K562 (cell line): ENCODE data around the gene TALDO1.
A peak's percentile ranks its signal among the peaks of the same experiment; 100 is the strongest.

Experiments used
- BHLHE40 ChIP-seq: IDR thresholded peaks from 2 replicates; pipeline ENCODE4 v1.6.1; 2011; ENCODE audit warnings: low read length, improper control_type of control experiment
- CBX5 ChIP-seq: IDR thresholded peaks from 2 replicates; pipeline ENCODE4 v1.6.1; 2014; ENCODE audit warnings: low read depth, borderline replicate concordance
- GABPB1 ChIP-seq: sonication (generic); formaldehyde crosslinking; IDR thresholded peaks from 2 replicates; pipeline ENCODE4 v1.8.0; 2022; ENCODE audit warnings: mild to moderate bottlenecking, missing genetic modification reagents
- MAFF ChIP-seq: IDR thresholded peaks from 2 replicates; pipeline ENCODE4 v1.6.1; 2012; ENCODE audit warnings: low read length, improper control_type of control experiment
- PML ChIP-seq: IDR thresholded peaks from 2 replicates; pipeline ENCODE4 v1.6.1; 2012; ENCODE audit warnings: low read length, inconsistent platforms
- POLR2A ChIP-seq: fragments of 450-650 bp; conservative IDR thresholded peaks from 2 replicates; pipeline ENCODE4 v1.6.1; 2016
- TAF1 ChIP-seq: IDR thresholded peaks from 2 replicates; pipeline ENCODE4 v1.6.1; 2011; ENCODE audit warnings: mild to moderate bottlenecking, low read length, moderate library complexity; ENCODE audit not compliant: insufficient read depth, control insufficient read depth, severe bottlenecking; ENCODE audit errors: extremely low read depth
- TF ChIP-seq, protein P1 (sequence below): IDR thresholded peaks from 2 replicates; pipeline ENCODE4 v1.6.1; 2016; ENCODE audit warnings: missing genetic modification characterization, missing compliant biosample characterization
- TF ChIP-seq, protein P2 (sequence below), 2 experiments: fragments of 450-650 bp; formaldehyde crosslinking in 1 of 2; IDR thresholded peaks; 2 replicates each; pipeline versions ENCODE4 v1.4.0 to v1.6.1; 2014 to 2020; ENCODE audit warnings: mild to moderate bottlenecking in 2 of 2, borderline replicate concordance in 1 of 2, low read depth in 1 of 2
- TF ChIP-seq, protein P3 (sequence below), 3 experiments: IDR thresholded peaks in 2 of 3; conservative IDR thresholded peaks in 1 of 3; 2 replicates each; pipeline ENCODE4 v1.5.1; 2011 to 2012; ENCODE audit warnings: low read length in 3 of 3, mild to moderate bottlenecking in 3 of 3, control low read depth in 2 of 3, improper control_type of control experiment in 1 of 3, inconsistent platforms in 1 of 3, low read depth in 1 of 3, mixed read lengths in 1 of 3, moderate library complexity in 1 of 3; ENCODE audit not compliant: insufficient read depth in 2 of 3

GRCh38 chr11:697811-698311 lies 49.4 kb upstream of the TALDO1 start:
- no peak for TF ChIP-seq GABPB1
- TF ChIP-seq CBX5: no peak
- no peak for TF ChIP-seq MAFF
- TF ChIP-seq, protein P1, sequence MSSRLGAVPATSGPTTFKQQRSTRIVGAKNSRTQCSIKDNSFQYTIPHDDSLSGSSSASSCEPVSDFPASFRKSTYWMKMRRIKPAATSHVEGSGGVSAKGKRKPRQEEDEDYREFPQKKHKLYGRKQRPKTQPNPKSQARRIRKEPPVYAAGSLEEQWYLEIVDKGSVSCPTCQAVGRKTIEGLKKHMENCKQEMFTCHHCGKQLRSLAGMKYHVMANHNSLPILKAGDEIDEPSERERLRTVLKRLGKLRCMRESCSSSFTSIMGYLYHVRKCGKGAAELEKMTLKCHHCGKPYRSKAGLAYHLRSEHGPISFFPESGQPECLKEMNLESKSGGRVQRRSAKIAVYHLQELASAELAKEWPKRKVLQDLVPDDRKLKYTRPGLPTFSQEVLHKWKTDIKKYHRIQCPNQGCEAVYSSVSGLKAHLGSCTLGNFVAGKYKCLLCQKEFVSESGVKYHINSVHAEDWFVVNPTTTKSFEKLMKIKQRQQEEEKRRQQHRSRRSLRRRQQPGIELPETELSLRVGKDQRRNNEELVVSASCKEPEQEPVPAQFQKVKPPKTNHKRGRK (tag): no peak
- TF ChIP-seq, protein P2, sequence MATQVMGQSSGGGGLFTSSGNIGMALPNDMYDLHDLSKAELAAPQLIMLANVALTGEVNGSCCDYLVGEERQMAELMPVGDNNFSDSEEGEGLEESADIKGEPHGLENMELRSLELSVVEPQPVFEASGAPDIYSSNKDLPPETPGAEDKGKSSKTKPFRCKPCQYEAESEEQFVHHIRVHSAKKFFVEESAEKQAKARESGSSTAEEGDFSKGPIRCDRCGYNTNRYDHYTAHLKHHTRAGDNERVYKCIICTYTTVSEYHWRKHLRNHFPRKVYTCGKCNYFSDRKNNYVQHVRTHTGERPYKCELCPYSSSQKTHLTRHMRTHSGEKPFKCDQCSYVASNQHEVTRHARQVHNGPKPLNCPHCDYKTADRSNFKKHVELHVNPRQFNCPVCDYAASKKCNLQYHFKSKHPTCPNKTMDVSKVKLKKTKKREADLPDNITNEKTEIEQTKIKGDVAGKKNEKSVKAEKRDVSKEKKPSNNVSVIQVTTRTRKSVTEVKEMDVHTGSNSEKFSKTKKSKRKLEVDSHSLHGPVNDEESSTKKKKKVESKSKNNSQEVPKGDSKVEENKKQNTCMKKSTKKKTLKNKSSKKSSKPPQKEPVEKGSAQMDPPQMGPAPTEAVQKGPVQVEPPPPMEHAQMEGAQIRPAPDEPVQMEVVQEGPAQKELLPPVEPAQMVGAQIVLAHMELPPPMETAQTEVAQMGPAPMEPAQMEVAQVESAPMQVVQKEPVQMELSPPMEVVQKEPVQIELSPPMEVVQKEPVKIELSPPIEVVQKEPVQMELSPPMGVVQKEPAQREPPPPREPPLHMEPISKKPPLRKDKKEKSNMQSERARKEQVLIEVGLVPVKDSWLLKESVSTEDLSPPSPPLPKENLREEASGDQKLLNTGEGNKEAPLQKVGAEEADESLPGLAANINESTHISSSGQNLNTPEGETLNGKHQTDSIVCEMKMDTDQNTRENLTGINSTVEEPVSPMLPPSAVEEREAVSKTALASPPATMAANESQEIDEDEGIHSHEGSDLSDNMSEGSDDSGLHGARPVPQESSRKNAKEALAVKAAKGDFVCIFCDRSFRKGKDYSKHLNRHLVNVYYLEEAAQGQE (IDR thresholded peaks at IDR 0.05; ENCODE audit: borderline replicate concordance): no peak
- TF ChIP-seq, protein P2 (CRISPR knock-in tag; IDR thresholded peaks at IDR 0.05; ENCODE audit: low read depth): no peak
- TF ChIP-seq, protein P3, sequence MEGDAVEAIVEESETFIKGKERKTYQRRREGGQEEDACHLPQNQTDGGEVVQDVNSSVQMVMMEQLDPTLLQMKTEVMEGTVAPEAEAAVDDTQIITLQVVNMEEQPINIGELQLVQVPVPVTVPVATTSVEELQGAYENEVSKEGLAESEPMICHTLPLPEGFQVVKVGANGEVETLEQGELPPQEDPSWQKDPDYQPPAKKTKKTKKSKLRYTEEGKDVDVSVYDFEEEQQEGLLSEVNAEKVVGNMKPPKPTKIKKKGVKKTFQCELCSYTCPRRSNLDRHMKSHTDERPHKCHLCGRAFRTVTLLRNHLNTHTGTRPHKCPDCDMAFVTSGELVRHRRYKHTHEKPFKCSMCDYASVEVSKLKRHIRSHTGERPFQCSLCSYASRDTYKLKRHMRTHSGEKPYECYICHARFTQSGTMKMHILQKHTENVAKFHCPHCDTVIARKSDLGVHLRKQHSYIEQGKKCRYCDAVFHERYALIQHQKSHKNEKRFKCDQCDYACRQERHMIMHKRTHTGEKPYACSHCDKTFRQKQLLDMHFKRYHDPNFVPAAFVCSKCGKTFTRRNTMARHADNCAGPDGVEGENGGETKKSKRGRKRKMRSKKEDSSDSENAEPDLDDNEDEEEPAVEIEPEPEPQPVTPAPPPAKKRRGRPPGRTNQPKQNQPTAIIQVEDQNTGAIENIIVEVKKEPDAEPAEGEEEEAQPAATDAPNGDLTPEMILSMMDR (IDR thresholded peaks at IDR 0.05 in 2 of 3, conservative IDR thresholded peaks at IDR 0.05 in 1 of 3; ENCODE audit: insufficient read depth in 2 of 3, low read depth in 1 of 3, low read length in 3 of 3): no peak
- no peak for TF ChIP-seq PML
- no peak for TF ChIP-seq POLR2A
- TF ChIP-seq TAF1: no peak
- peak; percentile 51; the same call in 1 of the 2 replicates for TF ChIP-seq BHLHE40
